ENCODE results near the gene FN1. TPM values are rescaled to one million over a fixed set of nuclear protein-coding genes. Genes with fewer than 3 reads are reported as not detected.

The FN1 gene
- total and polyA plus RNA-seq, 11 donors = 100 to 1,418 (median 343) TPM

DNA sequence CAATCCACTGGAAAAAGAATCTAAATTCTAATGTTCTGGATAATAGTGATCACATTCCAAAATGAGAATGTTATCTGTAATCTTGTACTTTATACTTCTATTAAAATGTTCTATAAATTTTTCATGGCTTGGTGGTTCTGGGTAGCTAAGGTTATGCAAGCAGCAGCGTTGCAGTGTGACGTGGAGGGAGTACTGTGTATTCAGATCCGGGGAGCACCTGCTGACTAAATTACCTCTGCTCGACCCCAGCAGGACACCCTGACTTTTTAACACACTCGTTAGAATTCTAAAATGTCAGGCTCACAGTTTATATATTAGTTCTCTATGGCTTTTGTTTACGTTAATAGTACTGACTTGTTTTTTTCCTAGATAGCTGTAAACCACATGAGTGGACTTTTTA is 111.1 kb downstream of the FN1 start:
- H3K4me1 ChIP-seq = no peaks in the 10 kb centered on the region
- WGBS, 4 donors = 76 to 87% (median 83%) methylated on average over 6 of the region's 6 CpGs
- H3K27me3 ChIP-seq = no peaks in the 10 kb centered on the region
- ATAC-seq = no peak
- no peak overlapping the region for H3K4me3 ChIP-seq
- TF ChIP-seq, protein P1, sequence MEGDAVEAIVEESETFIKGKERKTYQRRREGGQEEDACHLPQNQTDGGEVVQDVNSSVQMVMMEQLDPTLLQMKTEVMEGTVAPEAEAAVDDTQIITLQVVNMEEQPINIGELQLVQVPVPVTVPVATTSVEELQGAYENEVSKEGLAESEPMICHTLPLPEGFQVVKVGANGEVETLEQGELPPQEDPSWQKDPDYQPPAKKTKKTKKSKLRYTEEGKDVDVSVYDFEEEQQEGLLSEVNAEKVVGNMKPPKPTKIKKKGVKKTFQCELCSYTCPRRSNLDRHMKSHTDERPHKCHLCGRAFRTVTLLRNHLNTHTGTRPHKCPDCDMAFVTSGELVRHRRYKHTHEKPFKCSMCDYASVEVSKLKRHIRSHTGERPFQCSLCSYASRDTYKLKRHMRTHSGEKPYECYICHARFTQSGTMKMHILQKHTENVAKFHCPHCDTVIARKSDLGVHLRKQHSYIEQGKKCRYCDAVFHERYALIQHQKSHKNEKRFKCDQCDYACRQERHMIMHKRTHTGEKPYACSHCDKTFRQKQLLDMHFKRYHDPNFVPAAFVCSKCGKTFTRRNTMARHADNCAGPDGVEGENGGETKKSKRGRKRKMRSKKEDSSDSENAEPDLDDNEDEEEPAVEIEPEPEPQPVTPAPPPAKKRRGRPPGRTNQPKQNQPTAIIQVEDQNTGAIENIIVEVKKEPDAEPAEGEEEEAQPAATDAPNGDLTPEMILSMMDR (IDR thresholded peaks at IDR 0.05) = no peak
- no peaks in the 10 kb centered on the region for H3K9me3 ChIP-seq
- H3K36me3 ChIP-seq = peaks cover 0 to 76% (median 43%) of the 10 kb centered on the region in 9 donors
- intact Hi-C loops (cut with DNase I) = no loop called here
- DNase-seq = no peak
- peak overlapping the region in 1 of 12 donors; percentile 41 for H3K27ac ChIP-seq

- no peaks in the 10 kb centered on the region for H3K4me1 ChIP-seq
- H3K4me3 ChIP-seq = no peak overlapping the region
- no peak for DNase-seq
- no peaks in the 10 kb centered on the region for H3K27me3 ChIP-seq
- H3K27ac ChIP-seq = no peak overlapping the region
- TF ChIP-seq POLR2A (IDR thresholded peaks at IDR 0.05) = no peak
- TF ChIP-seq, protein P1 (IDR thresholded peaks at IDR 0.05) = no peak
- intact Hi-C loops (cut with DNase I) = no loop called here
- WGBS, 4 donors = 83 to 89% (median 86%) methylated on average over 7 of the region's 7 CpGs
- H3K9me3 ChIP-seq = no peaks in the 10 kb centered on the region
- peaks cover 0 to 71% (median 25%) of the 10 kb centered on the region in 9 donors for H3K36me3 ChIP-seq
- no peak for ATAC-seq
Observed at GRCh38 chr2:215320679-215321078, 115.2 kb downstream of the FN1 start.

GRCh38 chr2:215320102-215320501 is 115.8 kb downstream of the FN1 start:
- Histone ChIP-seq H3K27me3 (no peaks in the 10 kb centered on the region), H3K9me3 (no peaks in the 10 kb centered on the region), H3K27ac (no peak overlapping the region), H3K4me1 (no peaks in the 10 kb centered on the region), H3K36me3 (peaks cover 0 to 65% (median 22%) of the 10 kb centered on the region in 9 donors), H3K4me3 (no peak overlapping the region)
- no peak for TF ChIP-seq POLR2A (IDR thresholded peaks at IDR 0.05)
- TF ChIP-seq, protein P1 (IDR thresholded peaks at IDR 0.05) = no peak
- DNase-seq (no peak), ATAC-seq (no peak)
- 82 to 89% (median 85%) methylated on average over 3 of the region's 3 CpGs for WGBS, 4 donors
- intact Hi-C loops (cut with DNase I) = no loop called here

DNA sequence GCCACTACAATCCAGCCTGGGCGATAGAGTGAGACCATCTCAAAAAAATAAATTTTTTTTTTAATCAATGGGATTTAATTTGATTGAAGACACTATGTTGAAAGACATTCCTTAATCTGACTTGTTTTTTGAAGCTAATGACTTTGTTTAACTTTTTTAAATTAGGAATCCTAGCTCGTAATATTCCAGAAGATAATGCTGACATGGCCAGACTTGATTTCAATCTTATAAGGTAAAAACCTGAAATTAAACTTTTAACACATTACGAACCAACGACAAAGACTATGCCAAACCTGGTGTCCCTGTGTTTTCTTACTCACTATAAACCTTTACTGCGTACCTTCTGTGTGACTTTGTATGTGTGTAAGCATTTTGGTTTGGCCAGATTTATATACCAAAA is 116.4 kb downstream of the FN1 start:
- DNase-seq = no peak
- intact Hi-C loops (cut with DNase I) = no loop called here
- Histone ChIP-seq H3K4me3 (no peak overlapping the region), H3K9me3 (no peaks in the 10 kb centered on the region), H3K27ac (no peak overlapping the region), H3K36me3 (peaks cover 0 to 63% (median 22%) of the 10 kb centered on the region in 9 donors), H3K4me1 (no peaks in the 10 kb centered on the region), H3K27me3 (no peaks in the 10 kb centered on the region)
- ATAC-seq = no peak
- WGBS, 4 donors = 95 to 98% (median 96%) methylated on average over 5 of the region's 5 CpGs
- no peak for TF ChIP-seq POLR2A (IDR thresholded peaks at IDR 0.05)
- TF ChIP-seq, protein P1 (IDR thresholded peaks at IDR 0.05) = no peak
